ENCODE results near the gene NISCH.

Gene NISCH

DNA sequence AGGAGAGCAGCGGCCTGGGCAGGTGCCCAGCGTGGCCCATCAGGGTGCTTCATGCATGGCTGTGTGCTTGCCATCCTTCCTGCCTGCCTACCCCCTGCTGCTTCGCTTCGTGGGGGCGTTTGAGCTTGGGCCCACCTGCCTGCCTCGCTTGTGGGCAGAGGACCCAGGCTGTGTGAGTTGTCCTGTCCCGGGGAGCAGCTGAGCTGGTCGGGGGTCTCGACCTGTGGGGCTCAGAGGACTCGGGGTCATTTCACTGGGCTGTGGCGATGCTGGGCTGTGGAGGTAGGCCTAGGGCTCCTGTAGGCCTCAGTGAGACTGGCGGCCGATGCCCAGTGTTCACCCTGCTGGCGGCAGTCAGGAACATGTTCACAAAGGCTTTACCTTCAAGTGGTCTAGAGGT is 27.7 kb downstream of the NISCH start:
- H3K27ac ChIP-seq: no peak overlapping the region
- no peak for TF ChIP-seq ZFX (IDR thresholded peaks at IDR 0.05; ENCODE audit: borderline replicate concordance)
- TF ChIP-seq, protein P1, sequence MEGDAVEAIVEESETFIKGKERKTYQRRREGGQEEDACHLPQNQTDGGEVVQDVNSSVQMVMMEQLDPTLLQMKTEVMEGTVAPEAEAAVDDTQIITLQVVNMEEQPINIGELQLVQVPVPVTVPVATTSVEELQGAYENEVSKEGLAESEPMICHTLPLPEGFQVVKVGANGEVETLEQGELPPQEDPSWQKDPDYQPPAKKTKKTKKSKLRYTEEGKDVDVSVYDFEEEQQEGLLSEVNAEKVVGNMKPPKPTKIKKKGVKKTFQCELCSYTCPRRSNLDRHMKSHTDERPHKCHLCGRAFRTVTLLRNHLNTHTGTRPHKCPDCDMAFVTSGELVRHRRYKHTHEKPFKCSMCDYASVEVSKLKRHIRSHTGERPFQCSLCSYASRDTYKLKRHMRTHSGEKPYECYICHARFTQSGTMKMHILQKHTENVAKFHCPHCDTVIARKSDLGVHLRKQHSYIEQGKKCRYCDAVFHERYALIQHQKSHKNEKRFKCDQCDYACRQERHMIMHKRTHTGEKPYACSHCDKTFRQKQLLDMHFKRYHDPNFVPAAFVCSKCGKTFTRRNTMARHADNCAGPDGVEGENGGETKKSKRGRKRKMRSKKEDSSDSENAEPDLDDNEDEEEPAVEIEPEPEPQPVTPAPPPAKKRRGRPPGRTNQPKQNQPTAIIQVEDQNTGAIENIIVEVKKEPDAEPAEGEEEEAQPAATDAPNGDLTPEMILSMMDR (IDR thresholded peaks at IDR 0.05): no peak

GRCh38 chr3:52483577-52484381 is 28.4 kb downstream of the NISCH start:
- H3K27ac ChIP-seq: no peak overlapping the region
- TF ChIP-seq, protein P1 (IDR thresholded peaks at IDR 0.05): no peak
- no peak for TF ChIP-seq ZFX (IDR thresholded peaks at IDR 0.05; ENCODE audit: borderline replicate concordance)

DNA sequence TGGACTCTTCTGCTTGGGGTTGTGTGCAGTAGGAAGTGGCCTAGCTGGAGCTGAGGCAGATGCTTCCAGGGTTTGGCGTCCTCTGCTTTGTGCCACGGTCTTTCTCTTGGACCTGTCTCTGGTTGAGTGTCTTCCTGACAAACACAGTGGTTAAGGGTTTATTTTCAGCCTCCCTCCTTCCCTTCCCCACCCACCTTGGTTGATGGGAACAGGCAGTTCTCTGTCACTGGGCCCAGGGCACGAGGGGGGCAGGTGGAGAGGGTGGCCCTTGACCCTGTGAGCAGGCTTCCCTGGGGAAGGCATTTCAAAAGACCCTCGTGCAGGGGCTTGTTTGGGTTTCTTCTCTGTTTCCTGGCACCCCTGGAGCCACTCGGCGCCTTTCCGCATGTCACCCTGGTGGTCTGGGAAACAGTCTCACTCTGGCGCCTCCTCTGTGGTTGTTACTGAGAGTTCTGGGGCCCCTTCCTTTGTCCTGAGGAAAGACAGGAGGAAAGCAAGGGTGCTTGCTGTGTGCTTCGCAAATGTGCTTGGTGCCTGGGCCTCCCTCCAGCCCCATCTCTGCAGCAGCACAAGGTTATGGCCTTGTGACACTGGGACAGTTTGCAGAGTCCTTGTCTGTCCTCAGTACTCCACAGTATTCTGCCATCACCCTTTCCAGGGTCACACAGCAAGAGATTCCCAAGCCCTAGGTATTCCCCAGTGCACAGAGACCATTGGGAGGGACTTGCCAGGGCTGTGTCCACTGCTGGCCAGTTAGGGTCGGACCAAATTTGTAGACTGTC is 29.5 kb downstream of the NISCH start:
- H3K27ac ChIP-seq: no peak overlapping the region
- TF ChIP-seq ZFX (IDR thresholded peaks at IDR 0.05; ENCODE audit: borderline replicate concordance): no peak
- TF ChIP-seq, protein P1 (IDR thresholded peaks at IDR 0.05): no peak

- no peak overlapping the region for H3K27ac ChIP-seq
- TF ChIP-seq, protein P1 (IDR thresholded peaks at IDR 0.05): no peak
- no peak for TF ChIP-seq ZFX (IDR thresholded peaks at IDR 0.05; ENCODE audit: borderline replicate concordance)
These were observed 31.8 kb downstream of the NISCH start for GRCh38 chr3:52487050-52487787.

- TF ChIP-seq, protein P1 (IDR thresholded peaks at IDR 0.05): no peak
- TF ChIP-seq ZFX (IDR thresholded peaks at IDR 0.05; ENCODE audit: borderline replicate concordance): no peak
- H3K27ac ChIP-seq: no peak overlapping the region
These were observed 32.6 kb downstream of the NISCH start for GRCh38 chr3:52487788-52488691.

- no peak overlapping the region for H3K27ac ChIP-seq
- TF ChIP-seq, protein P1 (IDR thresholded peaks at IDR 0.05): no peak
- TF ChIP-seq ZFX (IDR thresholded peaks at IDR 0.05; ENCODE audit: borderline replicate concordance): no peak
These were observed 33.3 kb downstream of the NISCH start for GRCh38 chr3:52488746-52489145.

Data from 22Rv1 (cell line).